GM21529 (cell line): ENCODE data around the gene THSD7B.
"Not testable (repeated sequence)": the region's sequence is repeated elsewhere in the genome, so short reads cannot be mapped to it uniquely, and the experiment has no call there.

Experiments used
- ATAC-seq: cut with Tn5 transposase; IDR thresholded peaks from one replicate; pipeline ENCODE4 v1.9.1; 2021; ENCODE audit not compliant: unreplicated experiment

THSD7B gene

GRCh38 chr2:137249463-137250130 lies 484.3 kb downstream of the THSD7B start:
- no peak for ATAC-seq

GRCh38 chr2:137250401-137250800 lies 485.1 kb downstream of the THSD7B start:
- ATAC-seq, result no peak

- no peak for ATAC-seq
These were observed 485.7 kb downstream of the THSD7B start for GRCh38 chr2:137251045-137251444.

GRCh38 chr2:137252934-137253333 lies 487.6 kb downstream of the THSD7B start:
- ATAC-seq, result no peak

- no peak for ATAC-seq
These were observed 488.7 kb downstream of the THSD7B start for GRCh38 chr2:137254052-137254451.

- no peak for ATAC-seq
These were observed 490.0 kb downstream of the THSD7B start for GRCh38 chr2:137255345-137255744.

GRCh38 chr2:137255990-137256389 lies 490.6 kb downstream of the THSD7B start:
- ATAC-seq, result no peak

- ATAC-seq, result no peak
These were observed 496.7 kb downstream of the THSD7B start for GRCh38 chr2:137261881-137262585.

GRCh38 chr2:137262594-137262993 lies 497.2 kb downstream of the THSD7B start:
- ATAC-seq, result no peak

- no peak for ATAC-seq
These were observed 522.7 kb downstream of the THSD7B start for GRCh38 chr2:137287913-137288639.

GRCh38 chr2:137291836-137292570 lies 526.7 kb downstream of the THSD7B start:
- ATAC-seq, result no peak

- no peak for ATAC-seq
These were observed 533.0 kb downstream of the THSD7B start for GRCh38 chr2:137298377-137298776.

- no peak for ATAC-seq
These were observed 535.6 kb downstream of the THSD7B start for GRCh38 chr2:137300987-137301386.

- no peak for ATAC-seq
These were observed 537.6 kb downstream of the THSD7B start for GRCh38 chr2:137302957-137303356.

- no peak for ATAC-seq
These were observed 550.7 kb downstream of the THSD7B start for GRCh38 chr2:137316075-137316474.

- ATAC-seq, result no peak
These were observed 556.2 kb downstream of the THSD7B start for GRCh38 chr2:137321566-137321965.

GRCh38 chr2:137331562-137331961 lies 566.2 kb downstream of the THSD7B start:
- ATAC-seq, result not testable (repeated sequence)

- no peak for ATAC-seq
These were observed 568.2 kb downstream of the THSD7B start for GRCh38 chr2:137333386-137334165.

GRCh38 chr2:137336067-137336466 lies 570.7 kb downstream of the THSD7B start:
- no peak for ATAC-seq

GRCh38 chr2:137339051-137339450 lies 573.7 kb downstream of the THSD7B start:
- ATAC-seq, result no peak
